ENCODE measurements around the gene PNLIPRP2.

DNA sequence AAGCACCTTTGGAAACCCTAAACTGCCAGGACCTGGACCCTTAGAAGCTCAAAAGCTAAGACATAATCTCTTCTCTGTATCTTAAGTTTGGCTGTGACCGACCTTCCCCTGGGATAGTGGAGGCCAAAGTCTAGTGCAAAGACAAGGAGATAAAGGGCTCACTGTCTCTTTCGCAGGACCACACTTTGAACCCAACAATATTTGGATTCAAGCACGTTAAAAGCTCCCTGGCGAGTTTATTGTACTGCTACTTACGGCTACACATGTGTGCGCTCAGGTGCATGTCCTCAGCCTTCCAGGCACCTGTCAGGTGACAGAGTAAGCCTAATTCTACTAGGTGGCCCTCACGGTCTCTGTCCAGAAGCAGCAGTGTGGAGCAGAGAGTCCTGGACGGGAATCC lies 55.9 kb downstream of the PNLIPRP2 start:
- no peak for TF ChIP-seq CTCF (conservative IDR thresholded peaks at IDR 0.05)
- TF ChIP-seq ZFX (IDR thresholded peaks at IDR 0.05), result no peak
